ENCODE data around the gene AXDND1. TPM values are rescaled to one million over a fixed set of nuclear protein-coding genes. Genes with fewer than 3 reads are reported as not detected.

AXDND1 gene
- total and polyA plus RNA-seq, 2 of the 8 experiments (the other 6 are each of a cell fraction or from before 2014, with no cell fraction given), result 0.61 TPM; not detected in 1

DNA sequence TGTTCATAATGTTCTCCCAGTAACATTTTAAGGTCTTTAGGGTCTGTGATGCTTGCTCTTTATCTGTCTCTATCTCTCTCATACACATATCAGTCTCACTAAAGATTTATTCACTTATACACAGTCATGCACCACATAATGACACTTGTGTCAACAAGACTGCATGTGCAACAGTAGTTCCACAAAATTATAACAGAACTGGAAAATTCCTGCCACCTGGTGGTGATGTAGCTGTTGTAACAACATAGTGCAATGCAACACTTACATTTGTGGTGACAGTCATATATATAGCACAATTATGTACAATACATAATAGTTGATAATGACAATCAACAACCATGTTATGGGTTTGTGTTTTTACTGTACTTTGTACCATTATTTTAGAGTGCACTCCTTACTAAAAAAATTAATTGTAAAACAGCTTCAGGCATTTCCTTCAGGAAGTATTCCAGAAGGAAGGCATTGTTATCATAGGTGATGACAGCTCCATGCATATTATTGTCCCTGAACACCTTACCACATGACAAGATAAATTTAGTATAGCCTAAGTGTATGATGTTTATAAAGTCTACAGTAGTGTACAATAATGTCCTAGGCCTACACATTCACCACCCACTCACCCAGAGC is 234.0 kb downstream of the AXDND1 start (continued):
- TF ChIP-seq ZNF274 (IDR thresholded peaks at IDR 0.05; ENCODE audit: borderline replicate concordance, extremely low read depth, low read length), result no peak
- TF ChIP-seq, protein P1, sequence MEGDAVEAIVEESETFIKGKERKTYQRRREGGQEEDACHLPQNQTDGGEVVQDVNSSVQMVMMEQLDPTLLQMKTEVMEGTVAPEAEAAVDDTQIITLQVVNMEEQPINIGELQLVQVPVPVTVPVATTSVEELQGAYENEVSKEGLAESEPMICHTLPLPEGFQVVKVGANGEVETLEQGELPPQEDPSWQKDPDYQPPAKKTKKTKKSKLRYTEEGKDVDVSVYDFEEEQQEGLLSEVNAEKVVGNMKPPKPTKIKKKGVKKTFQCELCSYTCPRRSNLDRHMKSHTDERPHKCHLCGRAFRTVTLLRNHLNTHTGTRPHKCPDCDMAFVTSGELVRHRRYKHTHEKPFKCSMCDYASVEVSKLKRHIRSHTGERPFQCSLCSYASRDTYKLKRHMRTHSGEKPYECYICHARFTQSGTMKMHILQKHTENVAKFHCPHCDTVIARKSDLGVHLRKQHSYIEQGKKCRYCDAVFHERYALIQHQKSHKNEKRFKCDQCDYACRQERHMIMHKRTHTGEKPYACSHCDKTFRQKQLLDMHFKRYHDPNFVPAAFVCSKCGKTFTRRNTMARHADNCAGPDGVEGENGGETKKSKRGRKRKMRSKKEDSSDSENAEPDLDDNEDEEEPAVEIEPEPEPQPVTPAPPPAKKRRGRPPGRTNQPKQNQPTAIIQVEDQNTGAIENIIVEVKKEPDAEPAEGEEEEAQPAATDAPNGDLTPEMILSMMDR (IDR thresholded peaks at IDR 0.05; ENCODE audit: control extremely low read depth in 1 of 3, insufficient read depth in 1 of 3, low read depth in 1 of 3, low read length in 3 of 3), result peak in 2 of 3 experiments; percentile 15 to 51; a peak in 2 of 4 replicates
- no peak for TF ChIP-seq SRF (IDR thresholded peaks at IDR 0.05; ENCODE audit: low read depth, low read length)
- no peak for TF ChIP-seq HDAC6 (IDR thresholded peaks at IDR 0.05; ENCODE audit: low read depth, low read length)
- TF ChIP-seq, protein P2, sequence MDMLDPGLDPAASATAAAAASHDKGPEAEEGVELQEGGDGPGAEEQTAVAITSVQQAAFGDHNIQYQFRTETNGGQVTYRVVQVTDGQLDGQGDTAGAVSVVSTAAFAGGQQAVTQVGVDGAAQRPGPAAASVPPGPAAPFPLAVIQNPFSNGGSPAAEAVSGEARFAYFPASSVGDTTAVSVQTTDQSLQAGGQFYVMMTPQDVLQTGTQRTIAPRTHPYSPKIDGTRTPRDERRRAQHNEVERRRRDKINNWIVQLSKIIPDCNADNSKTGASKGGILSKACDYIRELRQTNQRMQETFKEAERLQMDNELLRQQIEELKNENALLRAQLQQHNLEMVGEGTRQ (IDR thresholded peaks at IDR 0.05; ENCODE audit: low read length), result no peak
- no peak for TF ChIP-seq SP1 (IDR thresholded peaks at IDR 0.05; ENCODE audit: low read depth, low read length)
- TF ChIP-seq CREB1 (IDR thresholded peaks at IDR 0.05), result no peak
